Transverse colon (tissue), 4 donors: ENCODE results near the gene LCP2.

ENCODE experiments used
- EP300 ChIP-seq: sonication (generic); formaldehyde crosslinking; IDR thresholded peaks from one replicate; pipeline ENCODE4 v1.6.1; 2017; ENCODE audit warnings: antibody characterized with exemption, low read depth
- POLR2A ChIP-seq: fragments of 450-650 bp; IDR thresholded peaks from one replicate; pipeline ENCODE4 v1.6.1; 2016; ENCODE audit warnings: antibody characterized with exemption, mild to moderate bottlenecking, moderate library complexity
- POLR2AphosphoS5 ChIP-seq, 3 donors: sonication (generic); formaldehyde crosslinking; IDR thresholded peaks; one replicate each; pipeline ENCODE4 v1.6.1; 2016; ENCODE audit warnings: antibody characterized with exemption in 3 of 3
- TF ChIP-seq, protein P1 (sequence below), 5 experiments: fragments of 200-600 bp in 3 of 5; fragments of 450-650 bp in 2 of 5; sonication (generic) in 3 of 5; IDR thresholded peaks; 1 replicate in 2 of 5; 2 replicates in 3 of 5; pipeline ENCODE4 v1.5.1; 2016 to 2017; ENCODE audit warnings: antibody characterized with exemption in 5 of 5, inconsistent platforms in 3 of 5, mild to moderate bottlenecking in 2 of 5, moderate library complexity in 1 of 5

GRCh38 chr5:170302653-170303501 lies 5.3 kb upstream of the LCP2 start:
- TF ChIP-seq, protein P1, sequence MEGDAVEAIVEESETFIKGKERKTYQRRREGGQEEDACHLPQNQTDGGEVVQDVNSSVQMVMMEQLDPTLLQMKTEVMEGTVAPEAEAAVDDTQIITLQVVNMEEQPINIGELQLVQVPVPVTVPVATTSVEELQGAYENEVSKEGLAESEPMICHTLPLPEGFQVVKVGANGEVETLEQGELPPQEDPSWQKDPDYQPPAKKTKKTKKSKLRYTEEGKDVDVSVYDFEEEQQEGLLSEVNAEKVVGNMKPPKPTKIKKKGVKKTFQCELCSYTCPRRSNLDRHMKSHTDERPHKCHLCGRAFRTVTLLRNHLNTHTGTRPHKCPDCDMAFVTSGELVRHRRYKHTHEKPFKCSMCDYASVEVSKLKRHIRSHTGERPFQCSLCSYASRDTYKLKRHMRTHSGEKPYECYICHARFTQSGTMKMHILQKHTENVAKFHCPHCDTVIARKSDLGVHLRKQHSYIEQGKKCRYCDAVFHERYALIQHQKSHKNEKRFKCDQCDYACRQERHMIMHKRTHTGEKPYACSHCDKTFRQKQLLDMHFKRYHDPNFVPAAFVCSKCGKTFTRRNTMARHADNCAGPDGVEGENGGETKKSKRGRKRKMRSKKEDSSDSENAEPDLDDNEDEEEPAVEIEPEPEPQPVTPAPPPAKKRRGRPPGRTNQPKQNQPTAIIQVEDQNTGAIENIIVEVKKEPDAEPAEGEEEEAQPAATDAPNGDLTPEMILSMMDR (IDR thresholded peaks at IDR 0.05), result no peak
- TF ChIP-seq POLR2AphosphoS5 (IDR thresholded peaks at IDR 0.05) (no peak), POLR2A (no peak), EP300 (no peak)
